Stomach (tissue), 9 donors: ENCODE measurements around the gene HPRT1. TPM values are rescaled to one million over a fixed set of nuclear protein-coding genes. Genes with fewer than 3 reads are reported as not detected.

Source experiments
- DNase-seq, 2 donors: peaks; one replicate each; pipeline versions ENCODE4 v3.0.0 to v3.0.0-alpha.2; 2013 to 2019
- H3K27ac ChIP-seq, 5 donors: fragments of 200-600 bp in 4 of 5; sonication (generic) in 4 of 5; one replicate each; pipeline ENCODE4 v1.5.1; 2013 to 2019; ENCODE audit warnings: mild to moderate bottlenecking in 1 of 5, moderate library complexity in 1 of 5
- H3K27me3 ChIP-seq, 3 donors: fragments of 200-600 bp; sonication (generic); one replicate each; pipeline ENCODE4 v1.5.1; 2017 to 2019; ENCODE audit warnings: mixed run types in 1 of 3
- H3K36me3 ChIP-seq, 4 donors: fragments of 200-600 bp; sonication (generic); 1 replicate in 3 of 4; 2 replicates in 1 of 4; pipeline ENCODE4 v1.5.1; 2016 to 2019
- H3K4me1 ChIP-seq, 4 donors: fragments of 200-600 bp; sonication (generic); one replicate each; pipeline ENCODE4 v1.5.1; 2016 to 2019
- H3K4me3 ChIP-seq, 4 donors: fragments of 200-600 bp; sonication (generic) in 3 of 4; one replicate each; pipeline ENCODE4 v1.5.1; 2016 to 2019; ENCODE audit warnings: mild to moderate bottlenecking in 1 of 4
- H3K9me3 ChIP-seq, 4 donors: fragments of 200-600 bp; sonication (generic); one replicate each; pipeline ENCODE4 v1.5.1; 2016 to 2019
- EP300 ChIP-seq: sonication (generic); formaldehyde crosslinking; IDR thresholded peaks from one replicate; pipeline ENCODE4 v1.6.1; 2017; ENCODE audit warnings: antibody characterized with exemption
- POLR2A ChIP-seq, 4 donors: fragments of 450-650 bp; IDR thresholded peaks; one replicate each; pipeline ENCODE4 v1.6.1; 2016; ENCODE audit warnings: antibody characterized with exemption in 4 of 4, control low read depth in 2 of 4, mild to moderate bottlenecking in 1 of 4, moderate library complexity in 1 of 4
- POLR2AphosphoS5 ChIP-seq, 3 donors: sonication (generic); formaldehyde crosslinking; IDR thresholded peaks; one replicate each; pipeline ENCODE4 v1.6.1; 2016; ENCODE audit warnings: antibody characterized with exemption in 3 of 3
- WGBS, 5 donors: extraction: QIAGEN DNeasy Blood & Tissue Kit in 3 of 5; methylation state at CpG; one replicate each; pipeline versions ENCODE4 v1.1.5 to v1.1.7; 2013 to 2018; 5-methylcytosine and 5-hydroxymethylcytosine counted together
- intact Hi-C: fragments of 100-400 bp; cut with DNase I; formaldehyde crosslinking; loops from one replicate; pipeline ENCODE4 v1.15.1; 2023; ENCODE audit warnings: low total_unique reads
- polyA plus RNA-seq, 3 donors: library from polyadenylated mRNA; stranded (reverse); fragments of 200-250 nt; gene quantifications; one replicate each; pipeline ENCODE4 v1.2.3, GENCODE V29; 2013
- total RNA-seq, 5 donors: library from RNA; depleted of rRNA; stranded (reverse); fragments of >200 nt; gene quantifications; one replicate each; pipeline versions ENCODE4 v1.1.0 to v1.2.3, GENCODE V29; 2014 to 2016
- TF ChIP-seq, protein P1 (sequence below), 7 experiments: fragments of 450-650 bp in 4 of 7; fragments of 200-600 bp in 3 of 7; sonication (generic) in 3 of 7; IDR thresholded peaks; one replicate each; pipeline ENCODE4 v1.5.1; 2016 to 2019; ENCODE audit warnings: antibody characterized with exemption in 7 of 7, control low read depth in 2 of 7, mild to moderate bottlenecking in 1 of 7
- donor health status: healthy with polysubstance abuse.
- donor health status: Bipolar disorder and iron deficiency.
- donor health status: healthy.

HPRT1 gene
- total and polyA plus RNA-seq, 8 donors = 0.87 to 81.1 (median 29.7) TPM

DNA sequence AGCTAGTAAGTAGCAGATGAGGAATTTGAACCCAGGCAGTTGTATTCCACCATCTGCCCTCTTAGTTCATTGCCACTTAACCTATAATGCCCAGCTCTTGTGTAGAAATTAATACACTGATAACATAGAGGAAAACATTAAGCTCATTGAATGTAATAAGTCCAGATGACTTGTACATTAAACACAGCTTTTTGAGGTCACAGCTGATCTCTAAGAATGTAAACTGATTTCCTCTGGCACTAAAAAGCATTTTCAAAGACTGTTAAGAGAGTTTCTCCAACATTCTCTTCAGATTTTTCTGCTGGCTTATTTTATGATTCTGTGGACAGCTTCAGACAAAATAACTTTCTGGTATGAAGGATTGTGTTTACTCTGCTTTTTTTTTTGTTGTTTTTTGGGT lies 42.7 kb downstream of the HPRT1 start:
- Histone ChIP-seq H3K36me3 (peaks cover 0 to 7% (median 2%) of the 10 kb centered on the region in 4 donors), H3K9me3 (no peaks in the 10 kb centered on the region), H3K27ac (no peak overlapping the region), H3K4me1 (no peaks in the 10 kb centered on the region), H3K27me3 (no peaks in the 10 kb centered on the region), H3K4me3 (no peak overlapping the region)
- intact Hi-C loops = no loop called here
- no peak for DNase-seq
- no peak for TF ChIP-seq POLR2AphosphoS5 (IDR thresholded peaks at IDR 0.05)
- TF ChIP-seq, protein P1, sequence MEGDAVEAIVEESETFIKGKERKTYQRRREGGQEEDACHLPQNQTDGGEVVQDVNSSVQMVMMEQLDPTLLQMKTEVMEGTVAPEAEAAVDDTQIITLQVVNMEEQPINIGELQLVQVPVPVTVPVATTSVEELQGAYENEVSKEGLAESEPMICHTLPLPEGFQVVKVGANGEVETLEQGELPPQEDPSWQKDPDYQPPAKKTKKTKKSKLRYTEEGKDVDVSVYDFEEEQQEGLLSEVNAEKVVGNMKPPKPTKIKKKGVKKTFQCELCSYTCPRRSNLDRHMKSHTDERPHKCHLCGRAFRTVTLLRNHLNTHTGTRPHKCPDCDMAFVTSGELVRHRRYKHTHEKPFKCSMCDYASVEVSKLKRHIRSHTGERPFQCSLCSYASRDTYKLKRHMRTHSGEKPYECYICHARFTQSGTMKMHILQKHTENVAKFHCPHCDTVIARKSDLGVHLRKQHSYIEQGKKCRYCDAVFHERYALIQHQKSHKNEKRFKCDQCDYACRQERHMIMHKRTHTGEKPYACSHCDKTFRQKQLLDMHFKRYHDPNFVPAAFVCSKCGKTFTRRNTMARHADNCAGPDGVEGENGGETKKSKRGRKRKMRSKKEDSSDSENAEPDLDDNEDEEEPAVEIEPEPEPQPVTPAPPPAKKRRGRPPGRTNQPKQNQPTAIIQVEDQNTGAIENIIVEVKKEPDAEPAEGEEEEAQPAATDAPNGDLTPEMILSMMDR (IDR thresholded peaks at IDR 0.05) = no peak
- TF ChIP-seq POLR2A (IDR thresholded peaks at IDR 0.05) = no peak
- no peak for TF ChIP-seq EP300

GRCh38 chrX:134512566-134512965 lies 52.6 kb downstream of the HPRT1 start:
- no peaks in the 10 kb centered on the region for H3K4me1 ChIP-seq
- no peak overlapping the region for H3K27ac ChIP-seq
- H3K9me3 ChIP-seq = no peaks in the 10 kb centered on the region
- no peaks in the 10 kb centered on the region for H3K27me3 ChIP-seq
- 65 to 72% (median 71%) methylated on average over 5 to 9 of the region's 9 CpGs for WGBS, 5 donors
- DNase-seq = peak in 1 of 2 donors; percentile 44
- intact Hi-C loops = no loop called here
- TF ChIP-seq, protein P1 (IDR thresholded peaks at IDR 0.05) = no peak
- TF ChIP-seq POLR2AphosphoS5 (IDR thresholded peaks at IDR 0.05) (no peak), POLR2A (IDR thresholded peaks at IDR 0.05) (no peak), EP300 (no peak)
- H3K36me3 ChIP-seq = no peaks in the 10 kb centered on the region
- H3K4me3 ChIP-seq = no peak overlapping the region

DNA sequence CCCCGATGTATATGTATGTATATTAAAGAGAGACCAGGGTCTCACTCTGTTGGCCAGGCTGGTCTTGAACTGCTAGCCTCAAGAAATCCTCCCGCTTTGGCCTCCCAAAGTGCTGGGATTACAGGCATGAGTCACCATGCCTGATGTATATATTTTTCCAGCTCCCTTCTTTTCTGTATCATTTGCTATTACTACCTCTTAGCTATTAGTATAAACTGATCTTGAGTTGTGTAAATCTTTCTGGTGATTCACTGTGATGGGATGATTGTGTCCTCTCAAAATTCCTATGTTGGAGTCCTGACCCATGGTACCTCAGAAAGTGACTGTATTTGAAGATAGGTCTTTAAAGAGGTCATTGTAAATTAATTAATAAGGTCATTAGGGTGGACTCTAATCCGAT lies 53.1 kb downstream of the HPRT1 start:
- no peak for DNase-seq
- TF ChIP-seq, protein P1 (IDR thresholded peaks at IDR 0.05) = no peak
- TF ChIP-seq EP300 (no peak), POLR2A (IDR thresholded peaks at IDR 0.05) (no peak), POLR2AphosphoS5 (IDR thresholded peaks at IDR 0.05) (no peak)
- WGBS, 5 donors = 73 to 100% (median 90%) methylated on average over 2 to 3 of the region's 3 CpGs
- Histone ChIP-seq H3K27ac (no peak overlapping the region), H3K36me3 (no peaks in the 10 kb centered on the region), H3K4me1 (no peaks in the 10 kb centered on the region), H3K27me3 (no peaks in the 10 kb centered on the region), H3K9me3 (no peaks in the 10 kb centered on the region), H3K4me3 (no peak overlapping the region)
- intact Hi-C loops = no loop called here

GRCh38 chrX:134520860-134521390 lies 61.0 kb downstream of the HPRT1 start:
- 59 to 78% (median 71%) methylated on average over 2 to 3 of the region's 3 CpGs for WGBS, 5 donors
- no peak for TF ChIP-seq POLR2A (IDR thresholded peaks at IDR 0.05)
- TF ChIP-seq EP300 = no peak
- no peak for TF ChIP-seq POLR2AphosphoS5 (IDR thresholded peaks at IDR 0.05)
- TF ChIP-seq, protein P1 (IDR thresholded peaks at IDR 0.05) = peak in 5 of 7 experiments; percentile 23 to 51 (median 42)
- intact Hi-C loops = no loop called here
- DNase-seq = peak in 1 of 2 donors; percentile 75
- H3K9me3 ChIP-seq = no peaks in the 10 kb centered on the region
- no peaks in the 10 kb centered on the region for H3K36me3 ChIP-seq
- H3K27ac ChIP-seq = no peak overlapping the region
- H3K4me1 ChIP-seq = no peaks in the 10 kb centered on the region
- no peak overlapping the region for H3K4me3 ChIP-seq
- H3K27me3 ChIP-seq = no peaks in the 10 kb centered on the region
